Measurements from ENCODE around the gene ELP1. TPM values are rescaled to one million over a fixed set of nuclear protein-coding genes. Genes with fewer than 3 reads are reported as not detected.
A peak's percentile ranks its signal among the peaks of the same experiment; 100 is the strongest.
"Not testable (repeated sequence)": the region's sequence is repeated elsewhere in the genome, so short reads cannot be mapped to it uniquely, and the experiment has no call there.

Gene ELP1, protein sequence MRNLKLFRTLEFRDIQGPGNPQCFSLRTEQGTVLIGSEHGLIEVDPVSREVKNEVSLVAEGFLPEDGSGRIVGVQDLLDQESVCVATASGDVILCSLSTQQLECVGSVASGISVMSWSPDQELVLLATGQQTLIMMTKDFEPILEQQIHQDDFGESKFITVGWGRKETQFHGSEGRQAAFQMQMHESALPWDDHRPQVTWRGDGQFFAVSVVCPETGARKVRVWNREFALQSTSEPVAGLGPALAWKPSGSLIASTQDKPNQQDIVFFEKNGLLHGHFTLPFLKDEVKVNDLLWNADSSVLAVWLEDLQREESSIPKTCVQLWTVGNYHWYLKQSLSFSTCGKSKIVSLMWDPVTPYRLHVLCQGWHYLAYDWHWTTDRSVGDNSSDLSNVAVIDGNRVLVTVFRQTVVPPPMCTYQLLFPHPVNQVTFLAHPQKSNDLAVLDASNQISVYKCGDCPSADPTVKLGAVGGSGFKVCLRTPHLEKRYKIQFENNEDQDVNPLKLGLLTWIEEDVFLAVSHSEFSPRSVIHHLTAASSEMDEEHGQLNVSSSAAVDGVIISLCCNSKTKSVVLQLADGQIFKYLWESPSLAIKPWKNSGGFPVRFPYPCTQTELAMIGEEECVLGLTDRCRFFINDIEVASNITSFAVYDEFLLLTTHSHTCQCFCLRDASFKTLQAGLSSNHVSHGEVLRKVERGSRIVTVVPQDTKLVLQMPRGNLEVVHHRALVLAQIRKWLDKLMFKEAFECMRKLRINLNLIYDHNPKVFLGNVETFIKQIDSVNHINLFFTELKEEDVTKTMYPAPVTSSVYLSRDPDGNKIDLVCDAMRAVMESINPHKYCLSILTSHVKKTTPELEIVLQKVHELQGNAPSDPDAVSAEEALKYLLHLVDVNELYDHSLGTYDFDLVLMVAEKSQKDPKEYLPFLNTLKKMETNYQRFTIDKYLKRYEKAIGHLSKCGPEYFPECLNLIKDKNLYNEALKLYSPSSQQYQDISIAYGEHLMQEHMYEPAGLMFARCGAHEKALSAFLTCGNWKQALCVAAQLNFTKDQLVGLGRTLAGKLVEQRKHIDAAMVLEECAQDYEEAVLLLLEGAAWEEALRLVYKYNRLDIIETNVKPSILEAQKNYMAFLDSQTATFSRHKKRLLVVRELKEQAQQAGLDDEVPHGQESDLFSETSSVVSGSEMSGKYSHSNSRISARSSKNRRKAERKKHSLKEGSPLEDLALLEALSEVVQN (N-terminal part only)
- 14.4 TPM for polyA plus RNA-seq

DNA sequence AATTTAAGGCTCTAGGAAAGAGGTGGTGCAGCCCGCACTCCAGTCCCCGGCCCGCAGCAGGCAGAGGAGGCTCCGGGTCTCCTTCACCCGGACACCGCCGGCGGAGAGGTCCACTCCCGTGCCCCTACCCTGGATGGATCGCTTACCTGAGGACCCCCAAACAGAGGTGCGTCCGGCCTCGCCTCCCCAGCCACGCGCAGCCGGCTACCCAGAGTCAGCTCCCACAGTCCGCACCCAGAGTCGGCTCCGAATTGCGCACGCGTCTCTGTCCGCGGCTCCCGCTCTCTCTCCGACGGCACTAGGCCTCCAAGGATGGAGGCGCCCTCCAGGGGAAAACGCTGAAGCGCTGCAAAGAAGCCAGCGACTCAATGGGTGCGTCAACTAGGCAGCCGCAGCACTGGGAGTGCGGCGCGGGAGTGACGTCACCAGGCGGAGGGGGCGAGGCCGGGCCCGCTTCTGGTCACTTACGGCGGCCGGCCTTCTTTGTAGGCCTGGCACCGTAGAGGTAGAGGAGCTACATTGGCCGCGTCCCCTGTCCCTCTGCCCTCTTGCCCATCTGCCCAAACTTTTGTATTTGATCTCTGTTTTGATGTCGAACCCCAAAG lies at the start of gene ELP1:
ELP1 (minus strand) TSS at position 407 of the 605 bp plus-strand sequence. CDS start 2,978 bp downstream, outside the sequence.
- Mint-ChIP-seq H3K9me3 (no peaks in the 10 kb centered on the region), H3K27ac (peak within 1 kb of the TSS; percentile 81 to 99 (median 96)), H3K4me3 (peak within 1 kb of the TSS; percentile 98 to 100 (median 99)), H3K36me3 (peaks cover 3% of the 10 kb centered on the region), H3K27me3 (no peaks in the 10 kb centered on the region), H3K4me1 (peaks cover 16 to 26% (median 18%) of the 10 kb centered on the region in 3 donors)

DNA sequence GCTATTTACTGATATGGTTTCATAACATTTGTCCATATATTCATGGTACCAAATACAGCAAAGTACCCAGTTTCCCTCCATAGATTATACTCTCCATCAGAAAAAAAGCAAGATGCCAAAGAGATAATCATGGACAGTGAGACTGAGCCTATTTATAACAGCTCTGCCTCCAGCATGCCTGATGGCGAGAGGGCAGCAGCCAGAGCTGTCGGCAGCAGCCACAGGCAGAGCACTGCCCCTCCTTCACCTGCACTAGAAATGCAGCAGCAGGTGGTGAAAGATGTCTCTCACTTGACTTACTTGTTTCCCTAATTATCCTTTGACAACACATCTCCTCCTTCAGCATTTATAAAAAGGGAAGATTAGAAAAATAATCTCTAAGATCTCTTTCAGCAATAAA lies 47.0 kb upstream of the ELP1 start:
- Mint-ChIP-seq H3K4me3 (no peak overlapping the region), H3K4me1 (no peaks in the 10 kb centered on the region), H3K36me3 (no peaks in the 10 kb centered on the region), H3K9me3 (no peaks in the 10 kb centered on the region), H3K27ac (no peak overlapping the region), H3K27me3 (no peaks in the 10 kb centered on the region)

DNA sequence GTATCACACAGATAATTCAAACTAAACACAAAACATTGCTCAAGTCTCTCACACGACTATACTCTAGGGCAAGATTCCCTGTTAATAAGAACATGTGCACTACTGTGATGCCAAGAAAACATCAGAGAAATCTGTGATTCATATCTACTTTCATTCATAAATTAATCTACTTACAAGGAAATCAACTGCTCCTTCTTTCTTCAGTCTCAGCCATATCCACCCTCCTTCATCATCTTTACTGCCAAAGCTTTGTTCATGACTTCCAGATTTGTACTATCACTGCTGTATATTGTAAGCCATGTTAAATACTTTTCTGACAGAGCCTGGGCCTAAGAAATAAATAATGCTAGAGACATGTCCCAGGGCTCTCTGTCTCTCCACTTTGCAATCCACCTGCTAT lies 44.3 kb upstream of the ELP1 start:
- H3K9me3 Mint-ChIP-seq = peaks cover 0 to 2% (median 0%) of the 10 kb centered on the region in 3 donors
- H3K36me3 Mint-ChIP-seq = peaks cover 2% of the 10 kb centered on the region
- H3K27ac Mint-ChIP-seq = no peak overlapping the region
- no peaks in the 10 kb centered on the region for H3K27me3 Mint-ChIP-seq
- no peak overlapping the region for H3K4me3 Mint-ChIP-seq
- H3K4me1 Mint-ChIP-seq = no peaks in the 10 kb centered on the region

DNA sequence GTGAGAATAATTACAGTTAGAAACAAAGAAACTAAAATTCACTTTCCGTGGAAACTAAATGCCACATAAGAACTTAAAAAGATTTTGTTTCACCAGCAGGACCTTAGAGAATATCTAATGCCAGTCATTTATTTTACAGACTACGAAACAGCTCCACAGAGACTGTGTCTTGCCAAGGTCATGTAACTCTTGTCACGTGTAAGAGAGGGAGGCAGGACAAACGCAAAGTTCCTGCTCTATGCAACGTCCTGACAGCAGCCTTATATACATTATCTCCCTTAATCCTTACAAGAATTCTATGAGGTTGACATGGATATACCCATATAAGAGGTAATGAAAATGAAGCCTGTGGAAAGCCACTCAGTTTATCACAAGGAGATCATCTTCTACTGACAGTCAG lies 40.0 kb upstream of the ELP1 start:
- Mint-ChIP-seq H3K36me3 (peaks cover 2% of the 10 kb centered on the region), H3K4me3 (no peak overlapping the region), H3K27me3 (no peaks in the 10 kb centered on the region), H3K27ac (no peak overlapping the region), H3K4me1 (no peaks in the 10 kb centered on the region), H3K9me3 (peaks cover 0 to 10% (median 8%) of the 10 kb centered on the region in 3 donors)

DNA sequence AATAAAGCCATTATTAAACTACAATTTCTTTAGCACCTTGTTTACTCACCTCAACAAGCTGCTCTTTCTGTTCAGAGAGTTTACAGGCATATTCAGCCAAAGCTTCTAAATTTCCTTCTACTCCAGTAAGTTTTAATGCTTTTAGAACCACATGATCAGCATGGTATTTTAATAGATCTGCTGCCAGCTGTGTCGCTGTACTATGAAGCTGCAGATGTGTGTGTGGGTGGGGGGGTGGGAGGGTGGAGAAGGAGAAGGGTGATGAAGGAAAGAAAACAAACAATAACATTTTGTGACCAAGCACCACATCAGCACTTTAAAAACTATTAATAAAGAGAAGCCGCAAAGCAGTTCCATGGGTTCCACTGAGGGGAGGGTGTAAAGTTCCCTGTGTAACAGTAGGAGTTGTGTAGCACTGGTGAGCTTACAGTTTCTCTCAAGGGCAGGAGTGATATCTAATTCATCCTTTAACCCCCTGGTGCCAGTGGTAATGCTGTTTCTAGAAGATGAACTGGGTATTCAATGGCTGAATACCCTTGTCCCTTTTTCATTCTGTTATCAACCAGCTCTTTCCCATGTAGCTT lies 38.8 kb upstream of the ELP1 start:
- H3K27ac Mint-ChIP-seq = no peak overlapping the region
- no peak overlapping the region for H3K4me3 Mint-ChIP-seq
- peaks cover 2% of the 10 kb centered on the region for H3K36me3 Mint-ChIP-seq
- peaks cover 0 to 10% (median 8%) of the 10 kb centered on the region in 3 donors for H3K9me3 Mint-ChIP-seq
- no peaks in the 10 kb centered on the region for H3K4me1 Mint-ChIP-seq
- no peaks in the 10 kb centered on the region for H3K27me3 Mint-ChIP-seq

DNA sequence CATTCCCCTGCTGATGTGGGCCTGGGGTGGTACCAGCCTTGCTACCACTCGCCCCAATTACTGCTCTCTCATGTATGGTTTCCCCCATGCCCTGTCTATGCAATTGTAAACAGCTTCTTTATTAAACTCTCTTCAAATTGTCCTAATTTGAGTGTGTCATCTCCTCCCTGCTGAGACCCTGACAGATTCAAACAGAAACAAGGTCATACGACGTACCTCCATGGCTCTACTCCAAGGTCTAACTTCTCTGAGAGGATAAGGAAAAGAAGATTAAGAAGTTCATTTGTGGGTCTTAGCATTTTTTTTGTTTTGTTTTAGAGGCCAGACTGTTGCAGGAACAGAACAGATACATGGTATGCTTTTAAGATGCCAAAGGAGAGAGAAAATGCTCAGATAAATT lies 38.3 kb upstream of the ELP1 start:
- Mint-ChIP-seq H3K27me3 (no peaks in the 10 kb centered on the region), H3K36me3 (peaks cover 2% of the 10 kb centered on the region), H3K27ac (no peak overlapping the region), H3K4me1 (no peaks in the 10 kb centered on the region), H3K9me3 (peaks cover 0 to 10% (median 8%) of the 10 kb centered on the region in 3 donors), H3K4me3 (no peak overlapping the region)

DNA sequence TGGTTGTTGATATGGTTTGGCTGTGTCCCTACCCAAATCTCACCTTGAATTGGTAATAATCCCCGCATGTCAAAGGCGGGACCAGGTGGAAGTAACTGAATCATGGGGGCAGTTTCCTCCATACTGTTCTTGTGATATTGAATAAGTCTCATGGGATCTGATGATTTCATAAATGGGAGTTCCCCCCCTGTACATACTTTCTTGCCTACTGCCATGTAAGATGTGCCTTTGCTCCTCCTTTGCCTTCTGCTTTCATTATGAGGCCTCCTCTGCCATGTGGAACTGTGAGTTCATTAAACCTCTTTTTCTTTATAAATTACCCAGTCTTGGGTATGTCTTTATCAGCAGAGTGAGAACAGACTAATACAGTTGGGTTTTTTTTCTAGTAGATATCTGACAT lies 37.5 kb upstream of the ELP1 start:
- not testable (repeated sequence) for H3K4me1 Mint-ChIP-seq, H3K27me3 Mint-ChIP-seq, H3K4me3 Mint-ChIP-seq, H3K36me3 Mint-ChIP-seq
- H3K27ac Mint-ChIP-seq = peak overlapping the region in 1 of 3 donors; percentile 84
- H3K9me3 Mint-ChIP-seq = peaks cover 0 to 10% (median 8%) of the 10 kb centered on the region in 3 donors

DNA sequence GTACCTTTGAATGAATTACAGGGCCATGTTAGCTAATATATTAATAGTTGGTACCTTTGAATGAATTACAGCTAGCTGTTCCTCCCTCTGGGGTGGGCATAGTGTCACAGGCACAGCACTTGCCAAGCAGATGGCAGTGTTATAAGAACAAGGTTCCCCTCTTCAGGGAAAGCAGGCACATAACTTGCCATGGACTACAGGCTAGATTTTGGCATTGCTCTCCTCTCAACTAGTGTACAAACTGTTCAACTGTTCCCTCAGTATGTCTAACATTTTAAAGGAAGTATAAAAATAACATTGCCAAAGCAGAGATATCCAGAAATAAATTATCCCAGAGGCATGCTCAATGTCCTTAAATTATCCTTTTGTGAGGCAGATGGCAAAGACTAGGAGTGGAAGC lies 34.0 kb upstream of the ELP1 start:
- Mint-ChIP-seq H3K36me3 (no peaks in the 10 kb centered on the region), H3K9me3 (peaks cover 0 to 10% (median 6%) of the 10 kb centered on the region in 3 donors), H3K4me3 (no peak overlapping the region), H3K27ac (no peak overlapping the region), H3K27me3 (no peaks in the 10 kb centered on the region), H3K4me1 (no peaks in the 10 kb centered on the region)

DNA sequence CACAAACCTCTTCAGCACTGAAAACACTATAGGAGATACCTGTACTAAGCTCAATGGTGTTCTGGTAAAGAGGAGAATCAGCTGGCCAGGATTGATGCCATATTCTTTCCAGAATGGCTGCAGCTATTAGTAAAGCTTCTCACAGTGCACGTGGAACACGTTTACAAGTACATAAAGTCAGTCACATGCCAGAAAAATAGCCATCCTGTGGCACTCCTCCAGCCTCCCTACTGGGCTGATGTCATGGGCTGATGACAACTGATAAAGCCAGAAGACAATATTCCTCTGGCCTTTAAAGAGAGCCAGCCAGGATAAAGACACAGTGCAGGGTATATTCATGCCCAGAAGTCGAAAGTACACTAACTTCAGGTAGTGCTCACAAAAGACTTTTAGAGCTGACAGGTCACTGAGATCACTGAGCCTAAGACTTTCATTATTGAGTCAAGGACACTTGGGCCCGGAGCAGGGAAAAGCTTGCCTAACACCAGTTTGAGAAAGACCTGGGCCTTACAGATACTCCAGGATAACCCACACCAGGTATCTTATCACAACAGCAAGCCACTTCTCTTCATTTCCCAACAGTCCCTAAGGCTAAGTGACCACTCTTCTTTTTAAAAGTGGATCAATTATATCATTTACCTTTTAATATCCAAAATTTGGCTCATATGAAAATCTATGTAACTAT lies 29.7 kb upstream of the ELP1 start:
- no peak overlapping the region for H3K27ac Mint-ChIP-seq
- no peaks in the 10 kb centered on the region for H3K36me3 Mint-ChIP-seq
- no peaks in the 10 kb centered on the region for H3K9me3 Mint-ChIP-seq
- no peaks in the 10 kb centered on the region for H3K27me3 Mint-ChIP-seq
- no peaks in the 10 kb centered on the region for H3K4me1 Mint-ChIP-seq
- no peak overlapping the region for H3K4me3 Mint-ChIP-seq

DNA sequence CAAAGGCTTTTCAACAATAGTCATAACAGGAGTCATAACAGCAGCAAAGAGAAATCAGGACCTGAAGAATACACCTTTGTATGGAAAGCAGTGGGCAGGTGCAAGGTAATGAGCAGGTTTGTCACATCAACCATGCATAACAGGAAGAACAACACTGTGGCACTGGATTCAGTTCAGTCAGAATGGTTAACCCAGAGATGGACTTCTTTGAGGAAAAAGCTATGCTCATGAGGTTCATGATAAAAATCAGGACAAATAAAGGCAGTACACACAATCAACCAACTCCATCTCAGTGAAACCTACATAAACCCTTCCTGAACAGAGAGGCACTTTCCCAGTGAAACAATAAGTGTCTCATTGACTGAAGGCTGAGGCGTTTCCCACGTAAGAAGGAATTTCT lies 27.2 kb upstream of the ELP1 start:
- no peaks in the 10 kb centered on the region for H3K36me3 Mint-ChIP-seq
- no peaks in the 10 kb centered on the region for H3K9me3 Mint-ChIP-seq
- H3K27me3 Mint-ChIP-seq = no peaks in the 10 kb centered on the region
- no peak overlapping the region for H3K4me3 Mint-ChIP-seq
- H3K4me1 Mint-ChIP-seq = no peaks in the 10 kb centered on the region
- no peak overlapping the region for H3K27ac Mint-ChIP-seq

DNA sequence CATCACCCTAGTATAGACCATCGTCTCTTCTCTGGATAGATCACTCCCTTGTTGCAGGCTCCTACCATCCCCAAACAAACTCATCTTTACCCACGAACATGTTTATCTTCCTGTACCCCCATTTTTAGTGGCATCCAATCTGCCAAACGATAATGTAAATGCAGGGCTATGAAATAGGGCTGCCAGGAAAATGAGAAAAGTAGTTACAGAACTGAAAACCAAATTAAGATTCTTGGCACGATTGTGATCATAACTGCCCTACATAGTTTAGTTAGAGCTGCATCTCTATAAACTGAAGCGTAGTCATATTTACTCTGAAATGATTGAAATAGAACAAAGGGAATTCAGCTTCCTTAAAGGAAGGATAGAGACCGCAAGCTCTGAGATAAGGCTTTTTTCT lies 26.4 kb upstream of the ELP1 start:
- no peak overlapping the region for H3K4me3 Mint-ChIP-seq
- H3K4me1 Mint-ChIP-seq = no peaks in the 10 kb centered on the region
- no peak overlapping the region for H3K27ac Mint-ChIP-seq
- no peaks in the 10 kb centered on the region for H3K27me3 Mint-ChIP-seq
- H3K36me3 Mint-ChIP-seq = no peaks in the 10 kb centered on the region
- H3K9me3 Mint-ChIP-seq = no peaks in the 10 kb centered on the region

DNA sequence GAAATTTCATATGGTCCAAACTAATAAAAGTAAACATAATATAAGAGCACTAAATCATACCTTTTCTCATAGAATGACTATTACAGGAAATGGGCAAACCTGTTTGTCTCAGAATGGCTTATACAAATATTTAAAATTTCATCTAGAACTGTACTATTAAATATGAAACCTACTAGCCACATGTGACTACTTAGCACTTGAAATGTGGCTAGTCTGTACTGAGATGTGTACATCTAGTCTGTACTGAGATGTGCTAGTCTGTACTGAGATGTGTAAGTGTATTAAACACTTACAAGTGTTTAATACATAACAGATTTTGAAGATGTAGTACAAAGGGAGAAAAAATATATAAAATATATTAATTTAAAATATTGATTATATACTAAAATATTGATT lies 22.7 kb upstream of the ELP1 start:
- H3K27ac Mint-ChIP-seq = no peak overlapping the region
- H3K36me3 Mint-ChIP-seq = no peaks in the 10 kb centered on the region
- no peaks in the 10 kb centered on the region for H3K4me1 Mint-ChIP-seq
- no peaks in the 10 kb centered on the region for H3K27me3 Mint-ChIP-seq
- no peaks in the 10 kb centered on the region for H3K9me3 Mint-ChIP-seq
- no peak overlapping the region for H3K4me3 Mint-ChIP-seq

DNA sequence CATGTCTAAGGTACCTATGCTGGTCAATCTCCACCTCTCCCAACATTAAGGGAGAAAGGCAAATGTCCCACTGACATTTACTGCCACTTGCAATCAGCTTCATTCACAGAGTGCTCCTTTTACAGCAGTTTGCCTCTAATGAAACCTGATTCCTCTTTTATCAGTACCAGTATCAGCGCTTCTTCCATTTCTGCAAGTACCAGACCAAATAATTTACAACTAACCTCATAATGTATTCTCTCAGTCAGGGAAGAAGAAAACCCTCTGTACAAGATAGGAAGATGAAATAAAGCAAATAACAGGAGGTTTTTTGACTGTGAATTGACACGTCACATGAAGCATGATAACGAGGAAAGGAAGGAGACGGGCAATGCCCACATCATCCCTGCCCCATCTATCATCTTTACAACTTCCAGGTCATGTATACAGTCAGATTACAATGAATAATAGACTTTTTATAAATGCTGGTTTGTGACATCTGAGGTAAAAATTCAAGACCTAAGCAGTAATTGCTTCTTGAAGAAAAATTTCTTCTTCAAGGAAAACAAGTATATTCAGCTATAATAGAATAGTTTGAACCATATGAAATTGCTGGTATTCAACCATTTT lies 22.2 kb upstream of the ELP1 start:
- H3K4me3 Mint-ChIP-seq = no peak overlapping the region

More for the DNA sequence above, 22.2 kb upstream of the ELP1 start:
- H3K27ac Mint-ChIP-seq = no peak overlapping the region
- no peaks in the 10 kb centered on the region for H3K4me1 Mint-ChIP-seq
- H3K9me3 Mint-ChIP-seq = no peaks in the 10 kb centered on the region
- H3K27me3 Mint-ChIP-seq = no peaks in the 10 kb centered on the region
- no peaks in the 10 kb centered on the region for H3K36me3 Mint-ChIP-seq

Data from IgD-negative memory B cell (primary cell).